T-helper 2 cell treated with Interferon-gamma antibody and Interleukin-4, amounts not matched to agents 5 μg/mL and 100 μg/mL, for 36 hours (primary cell): Measurements from ENCODE around the gene PTCD2.
A peak's percentile ranks its signal among the peaks of the same experiment; 100 is the strongest.

Source experiments
- DNase-seq: peaks from one replicate; pipeline ENCODE4 v3.0.0; 2021; ENCODE audit warnings: low spot score
- H3K27ac Mint-ChIP-seq: one replicate; pipeline ENCODE4 v1.8.0; 2021; ENCODE audit warnings: mild to moderate bottlenecking, mixed read lengths
- H3K27me3 Mint-ChIP-seq: one replicate; pipeline ENCODE4 v1.8.0; 2021; ENCODE audit warnings: low read depth, mixed read lengths
- H3K36me3 Mint-ChIP-seq: one replicate; pipeline ENCODE4 v1.8.0; 2021; ENCODE audit warnings: low read depth, mixed read lengths
- H3K4me1 Mint-ChIP-seq: one replicate; pipeline ENCODE4 v1.8.0; 2021; ENCODE audit warnings: low read depth, mixed read lengths
- H3K4me3 Mint-ChIP-seq: one replicate; pipeline ENCODE4 v1.8.0; 2022; ENCODE audit warnings: mild to moderate bottlenecking, moderate library complexity, mixed read lengths
- H3K9me3 Mint-ChIP-seq: one replicate; pipeline ENCODE4 v1.8.0; 2021; ENCODE audit warnings: mixed read lengths

Gene PTCD2, protein sequence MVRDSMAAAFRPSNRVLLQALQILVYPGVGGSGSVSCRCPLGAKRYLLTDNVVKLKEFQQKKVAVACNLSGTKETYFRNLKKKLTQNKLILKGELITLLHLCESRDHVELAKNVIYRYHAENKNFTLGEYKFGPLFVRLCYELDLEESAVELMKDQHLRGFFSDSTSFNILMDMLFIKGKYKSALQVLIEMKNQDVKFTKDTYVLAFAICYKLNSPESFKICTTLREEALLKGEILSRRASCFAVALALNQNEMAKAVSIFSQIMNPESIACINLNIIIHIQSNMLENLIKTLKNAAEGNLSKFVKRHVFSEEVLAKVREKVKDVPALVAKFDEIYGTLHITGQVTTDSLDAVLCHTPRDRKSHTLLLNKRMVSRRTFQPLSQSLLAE

DNA sequence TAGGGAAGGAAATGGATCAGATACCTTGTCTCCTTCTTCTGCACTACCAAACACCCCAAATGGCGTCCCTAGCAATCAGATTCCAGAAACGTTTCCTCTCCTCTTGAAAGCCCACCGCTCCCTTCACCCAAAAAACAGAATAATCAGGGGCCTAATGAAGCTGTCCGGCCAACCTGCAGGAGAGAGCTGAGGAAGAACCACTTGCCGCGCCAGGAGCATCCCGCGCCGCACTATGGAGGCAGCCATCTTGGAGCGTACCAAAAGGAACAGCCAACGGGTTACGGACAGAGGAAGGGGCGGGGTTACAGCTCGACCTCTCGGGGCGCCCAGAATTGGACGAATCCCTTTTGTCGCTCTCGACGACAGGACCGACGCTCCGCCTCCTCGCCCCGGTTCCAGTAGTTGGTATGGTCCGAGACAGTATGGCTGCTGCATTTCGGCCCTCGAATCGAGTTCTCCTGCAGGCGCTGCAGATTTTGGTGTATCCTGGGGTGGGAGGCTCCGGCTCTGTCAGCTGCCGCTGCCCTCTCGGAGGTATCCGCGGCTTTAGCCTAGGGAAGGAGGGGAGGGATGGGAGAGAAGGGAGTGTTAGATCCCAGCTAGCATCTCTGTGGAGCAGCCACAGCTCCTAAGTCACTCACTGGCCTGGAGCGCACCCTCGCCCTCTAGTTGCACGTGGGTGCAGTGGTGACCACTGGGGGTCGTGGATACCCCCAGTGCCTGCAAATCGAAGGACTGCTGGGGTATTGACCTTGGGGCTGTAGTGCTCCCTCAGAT is at the start of gene PTCD2, which contains the start of gene MRPS27:
Gene PTCD2 (plus strand): TSS at position 398 of the 777 bp plus-strand sequence. CDS start 10 bp downstream, at position 408.
Gene MRPS27 (minus strand): TSS at position 265 of the 777 bp plus-strand sequence. CDS start 19 bp downstream, at position 246.
- Mint-ChIP-seq H3K27me3 (no peaks in the 10 kb centered on the region), H3K4me3 (peak within 1 kb of the TSS; percentile 99), H3K9me3 (no peaks in the 10 kb centered on the region), H3K4me1 (peaks cover 31% of the 10 kb centered on the region), H3K27ac (peak within 1 kb of the TSS; percentile 92), H3K36me3 (peaks cover 25% of the 10 kb centered on the region)
- peak; percentile 93 for DNase-seq

DNA sequence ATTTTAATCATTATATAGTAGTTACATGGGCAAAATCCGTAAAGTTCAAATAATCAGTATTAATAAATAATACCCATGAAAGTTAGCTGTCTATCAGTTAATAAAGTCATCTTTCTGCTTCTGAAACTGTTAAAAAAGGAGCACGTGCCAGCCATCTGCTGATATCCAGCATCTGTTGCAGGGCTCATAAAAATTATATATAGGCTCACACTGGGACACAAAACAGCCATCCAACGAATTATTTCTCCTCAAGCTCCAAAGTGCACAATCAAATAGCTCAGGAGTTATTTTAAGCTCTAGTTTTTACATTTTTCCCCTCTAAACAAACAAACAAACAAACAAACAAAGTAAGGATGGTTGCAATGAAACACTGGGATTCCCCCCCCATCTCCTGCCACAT is 48.5 kb upstream of the PTCD2 start:
- Mint-ChIP-seq H3K4me1 (peaks cover 3% of the 10 kb centered on the region), H3K9me3 (no peaks in the 10 kb centered on the region), H3K36me3 (peaks cover 10% of the 10 kb centered on the region), H3K27ac (no peak overlapping the region), H3K4me3 (no peak overlapping the region), H3K27me3 (no peaks in the 10 kb centered on the region)
- DNase-seq: no peak

DNA sequence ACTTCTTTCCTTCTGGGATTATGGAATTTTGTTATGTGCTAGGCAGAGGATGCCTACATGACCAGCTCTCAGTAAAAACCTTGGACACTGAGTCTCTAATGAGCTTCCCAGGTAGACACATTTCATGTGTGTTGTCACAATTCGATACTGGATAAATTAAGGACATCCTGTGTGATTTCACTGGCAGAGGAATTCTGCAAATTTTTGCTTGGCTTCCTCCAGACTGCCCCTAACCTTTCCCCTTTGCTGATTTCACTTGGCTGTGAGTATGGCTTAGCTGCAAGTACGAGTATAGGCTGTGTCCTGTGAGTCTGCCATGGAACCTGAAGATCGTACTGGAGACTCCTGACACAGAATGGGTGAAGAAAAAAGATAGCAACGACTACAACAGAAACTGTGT is 47.8 kb upstream of the PTCD2 start:
- peaks cover 13% of the 10 kb centered on the region for H3K36me3 Mint-ChIP-seq
- H3K27ac Mint-ChIP-seq: no peak overlapping the region
- DNase-seq: no peak
- no peak overlapping the region for H3K4me3 Mint-ChIP-seq
- H3K4me1 Mint-ChIP-seq: peaks cover 3% of the 10 kb centered on the region
- H3K27me3 Mint-ChIP-seq: no peaks in the 10 kb centered on the region
- no peaks in the 10 kb centered on the region for H3K9me3 Mint-ChIP-seq

DNA sequence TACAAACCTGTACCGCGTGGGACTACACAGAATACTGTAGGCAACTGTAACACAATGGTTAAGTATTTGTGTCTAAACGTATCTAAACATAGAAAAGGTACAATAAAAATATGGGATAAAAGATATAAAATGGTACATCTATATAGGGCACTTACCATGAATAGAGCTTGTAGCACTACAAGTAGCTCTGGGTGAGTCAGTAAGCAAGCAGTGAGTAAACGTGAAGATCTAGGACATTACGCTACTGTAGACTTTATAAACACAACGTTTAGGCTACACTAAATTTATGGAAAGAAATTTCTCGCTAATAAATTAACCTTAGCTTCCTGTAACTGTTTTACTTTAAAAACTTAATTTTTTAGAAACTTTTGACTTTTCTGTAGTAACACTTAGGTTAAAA is 46.6 kb upstream of the PTCD2 start:
- no peaks in the 10 kb centered on the region for H3K9me3 Mint-ChIP-seq
- no peaks in the 10 kb centered on the region for H3K27me3 Mint-ChIP-seq

DNA sequence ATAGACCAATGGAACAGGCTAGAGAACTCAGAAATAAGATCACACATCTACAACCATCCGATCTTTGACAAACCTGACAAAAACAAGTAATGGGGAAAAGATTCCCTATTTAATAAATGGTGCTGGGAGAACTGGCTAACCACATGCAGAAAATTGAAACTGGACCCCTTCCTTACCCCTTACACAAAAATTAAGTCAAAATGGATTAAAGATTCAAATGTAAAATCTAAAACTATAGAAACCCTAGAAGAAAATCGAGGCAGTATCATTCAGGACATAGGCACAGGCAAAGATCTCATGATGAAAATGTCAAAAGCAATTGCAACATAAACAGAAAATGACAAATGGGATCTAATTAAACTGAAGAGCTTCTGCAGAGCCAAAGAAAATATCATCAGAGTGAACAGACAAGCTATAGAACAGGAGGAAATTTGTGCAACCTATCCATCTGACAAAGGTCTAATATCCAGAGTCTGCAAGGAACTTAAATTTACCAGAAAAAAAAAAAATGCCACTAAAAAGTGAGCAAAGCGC is 43.9 kb upstream of the PTCD2 start:
- Mint-ChIP-seq H3K27me3 (no peaks in the 10 kb centered on the region), H3K4me3 (no peak overlapping the region), H3K27ac (no peak overlapping the region), H3K36me3 (peaks cover 20% of the 10 kb centered on the region), H3K9me3 (no peaks in the 10 kb centered on the region), H3K4me1 (peaks cover 3% of the 10 kb centered on the region)
- no peak for DNase-seq

More for the DNA sequence above, 46.6 kb upstream of the PTCD2 start:
- DNase-seq: no peak
- peaks cover 19% of the 10 kb centered on the region for H3K36me3 Mint-ChIP-seq
- no peak overlapping the region for H3K27ac Mint-ChIP-seq
- no peak overlapping the region for H3K4me3 Mint-ChIP-seq
- peaks cover 3% of the 10 kb centered on the region for H3K4me1 Mint-ChIP-seq

DNA sequence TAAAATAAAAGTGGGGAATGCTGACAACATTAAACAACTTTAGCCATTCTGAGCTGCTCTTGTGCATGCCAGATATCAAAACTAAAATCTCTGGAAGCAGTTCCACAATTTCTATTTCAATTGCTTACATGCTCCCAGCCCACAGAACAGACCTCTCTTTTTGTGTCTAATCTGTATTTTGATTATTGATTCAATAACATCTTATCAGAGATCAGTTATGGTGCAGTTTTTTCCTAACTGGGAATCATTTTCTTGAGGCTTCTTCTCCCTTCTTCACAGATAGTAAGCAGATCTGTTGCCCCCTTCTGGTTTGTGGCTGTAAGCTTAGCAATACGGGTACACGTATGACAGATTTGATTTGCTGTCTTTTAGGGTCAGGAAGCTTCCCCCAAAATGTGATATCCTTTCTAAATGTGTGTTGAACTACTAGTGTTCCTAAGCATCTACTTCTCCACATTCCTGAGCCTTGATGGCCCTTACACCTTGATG is 39.5 kb upstream of the PTCD2 start:
- Mint-ChIP-seq H3K4me3 (no peak overlapping the region), H3K36me3 (peaks cover 26% of the 10 kb centered on the region), H3K27me3 (no peaks in the 10 kb centered on the region), H3K9me3 (no peaks in the 10 kb centered on the region), H3K27ac (no peak overlapping the region), H3K4me1 (peaks cover 6% of the 10 kb centered on the region)
- DNase-seq: no peak

DNA sequence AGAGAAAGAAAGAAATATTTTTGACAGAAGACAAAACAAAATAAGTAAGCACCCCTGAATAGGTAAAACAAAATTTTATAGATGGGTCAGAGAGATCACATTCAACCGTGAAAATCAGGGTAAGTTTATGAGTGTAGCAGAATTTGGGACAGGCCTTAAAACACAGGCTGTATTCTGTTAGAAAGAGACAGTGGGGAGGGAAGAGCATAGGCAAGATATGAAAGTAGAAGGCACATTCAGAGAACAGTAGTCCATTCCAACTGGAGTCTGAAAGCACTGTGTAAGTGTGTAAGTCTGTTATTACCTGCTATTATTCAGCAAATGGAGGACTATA is 38.8 kb upstream of the PTCD2 start:
- H3K27ac Mint-ChIP-seq: no peak overlapping the region
- no peak for DNase-seq
- H3K4me3 Mint-ChIP-seq: no peak overlapping the region

DNA sequence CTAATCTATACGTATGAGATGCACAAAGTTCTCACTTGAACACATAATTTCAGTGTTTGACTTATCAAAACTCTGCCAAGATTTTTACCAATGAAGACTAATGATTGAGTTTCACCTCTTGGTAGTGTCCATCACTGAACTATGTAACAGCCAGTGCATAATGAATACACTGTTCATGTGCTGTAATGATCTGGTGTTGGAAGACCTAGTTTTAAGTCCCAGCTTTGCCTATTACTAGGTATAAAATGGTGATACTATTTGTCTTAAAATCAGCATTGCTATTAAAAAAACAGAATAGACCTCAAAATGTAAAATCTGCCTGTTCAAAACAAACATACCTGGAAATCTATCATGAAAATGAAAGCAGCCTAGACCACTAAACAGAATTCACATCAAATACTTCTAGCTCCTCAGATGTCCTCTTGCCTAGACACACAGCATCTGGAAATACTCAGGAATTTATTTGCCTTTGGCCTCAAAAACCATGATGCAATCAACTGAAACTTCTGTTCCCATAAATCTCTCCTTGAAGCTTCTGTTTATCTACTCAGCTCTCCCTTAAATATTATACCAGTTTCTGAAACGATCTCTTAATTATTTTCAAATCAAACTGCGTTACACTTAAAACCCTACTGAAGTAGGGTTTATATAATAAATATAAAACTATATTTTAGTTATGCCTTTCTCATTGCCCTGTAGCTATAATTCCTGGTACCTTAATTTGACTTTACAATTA is 38.2 kb upstream of the PTCD2 start:
- Mint-ChIP-seq H3K27me3 (no peaks in the 10 kb centered on the region), H3K4me3 (no peak overlapping the region), H3K9me3 (no peaks in the 10 kb centered on the region), H3K4me1 (peaks cover 5% of the 10 kb centered on the region), H3K27ac (no peak overlapping the region), H3K36me3 (peaks cover 16% of the 10 kb centered on the region)
- no peak for DNase-seq

More for the DNA sequence above, 38.8 kb upstream of the PTCD2 start:
- H3K27me3 Mint-ChIP-seq: no peaks in the 10 kb centered on the region
- H3K36me3 Mint-ChIP-seq: peaks cover 18% of the 10 kb centered on the region
- H3K9me3 Mint-ChIP-seq: no peaks in the 10 kb centered on the region
- H3K4me1 Mint-ChIP-seq: peaks cover 5% of the 10 kb centered on the region

DNA sequence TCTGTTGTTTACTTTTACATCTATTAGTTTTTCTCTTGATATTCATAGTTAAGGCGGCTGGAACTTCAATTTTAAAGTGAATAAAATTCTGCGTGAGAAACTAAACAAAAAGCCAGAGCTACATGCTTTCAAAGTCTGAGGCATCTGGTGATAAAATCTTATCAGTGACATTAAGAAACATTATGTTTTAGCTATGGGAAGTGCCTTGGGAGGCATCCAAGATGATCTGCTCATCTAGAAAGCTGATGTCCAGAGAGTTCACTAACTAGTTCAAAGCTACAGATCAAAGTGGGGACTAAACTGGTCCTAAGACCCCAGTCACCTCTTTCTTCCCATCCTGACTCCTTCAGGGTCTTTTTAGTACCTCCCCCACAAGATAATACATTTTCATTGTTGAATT is 37.3 kb upstream of the PTCD2 start:
- Mint-ChIP-seq H3K27ac (no peak overlapping the region), H3K9me3 (no peaks in the 10 kb centered on the region), H3K4me3 (no peak overlapping the region), H3K4me1 (peaks cover 5% of the 10 kb centered on the region), H3K36me3 (peaks cover 13% of the 10 kb centered on the region), H3K27me3 (no peaks in the 10 kb centered on the region)
- DNase-seq: no peak

DNA sequence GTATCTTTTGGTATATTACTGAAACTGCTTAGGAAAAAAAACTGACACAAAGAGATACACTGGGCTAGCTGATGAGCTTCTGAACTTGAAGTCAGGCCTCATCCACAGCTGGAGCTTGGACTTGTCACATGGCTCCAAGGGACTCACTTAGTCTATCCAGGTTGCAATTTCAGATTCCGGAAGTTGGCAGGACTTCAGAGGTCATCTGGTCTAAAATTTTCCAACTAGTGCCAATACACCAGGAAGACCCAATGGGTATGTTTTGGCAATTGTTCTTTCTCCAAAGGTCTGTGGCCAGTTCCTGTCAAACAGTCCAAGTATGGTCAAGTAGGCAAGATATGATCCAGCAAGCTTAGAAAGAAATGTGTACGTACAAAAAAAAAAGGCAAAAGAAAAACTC is 36.8 kb upstream of the PTCD2 start:
- H3K27ac Mint-ChIP-seq: no peak overlapping the region
- H3K4me3 Mint-ChIP-seq: no peak overlapping the region
- H3K4me1 Mint-ChIP-seq: peaks cover 5% of the 10 kb centered on the region
- H3K36me3 Mint-ChIP-seq: peaks cover 13% of the 10 kb centered on the region
- no peaks in the 10 kb centered on the region for H3K9me3 Mint-ChIP-seq
- no peak for DNase-seq
- no peaks in the 10 kb centered on the region for H3K27me3 Mint-ChIP-seq

DNA sequence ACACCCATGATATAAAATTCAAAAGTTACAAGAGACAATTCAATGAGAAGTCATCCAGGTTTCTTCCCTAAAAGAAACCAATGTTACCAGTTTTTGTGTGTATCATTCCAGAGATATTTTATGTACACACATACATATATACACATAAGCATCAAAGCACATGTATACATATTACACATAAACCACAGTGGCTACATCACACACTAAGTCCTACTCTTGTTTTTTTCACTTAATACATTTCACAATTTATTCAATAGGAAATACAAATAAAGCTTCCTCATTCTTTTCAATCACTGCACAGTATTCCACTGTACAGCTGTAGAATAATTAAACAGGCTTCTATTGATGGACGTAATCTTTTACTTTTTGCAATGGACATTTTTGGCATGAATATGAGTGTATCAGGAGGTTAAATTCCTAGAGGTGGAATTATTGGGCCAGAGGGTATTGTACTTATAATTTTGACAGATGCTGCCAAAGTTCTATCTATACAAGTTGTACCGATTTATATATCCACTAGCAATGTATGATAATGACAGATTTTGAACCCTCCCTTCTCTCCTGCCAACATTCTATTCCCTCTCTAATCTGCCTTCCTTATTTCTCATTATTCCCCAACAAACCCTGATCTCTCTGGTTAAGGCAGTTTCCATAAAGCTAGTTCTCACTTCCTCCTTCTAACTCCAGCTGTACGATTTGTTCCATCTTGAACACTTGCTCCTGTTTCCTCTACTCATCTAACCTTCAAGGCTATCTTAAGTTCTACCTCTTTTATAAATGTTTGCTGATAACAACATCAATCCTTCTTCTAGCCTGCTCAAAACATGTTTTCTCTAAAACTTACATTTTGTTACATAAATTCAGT is 35.4 kb upstream of the PTCD2 start:
- Mint-ChIP-seq H3K27ac (no peak overlapping the region), H3K4me1 (peaks cover 5% of the 10 kb centered on the region), H3K36me3 (peaks cover 12% of the 10 kb centered on the region), H3K27me3 (no peaks in the 10 kb centered on the region), H3K4me3 (no peak overlapping the region), H3K9me3 (no peaks in the 10 kb centered on the region)
- no peak for DNase-seq

DNA sequence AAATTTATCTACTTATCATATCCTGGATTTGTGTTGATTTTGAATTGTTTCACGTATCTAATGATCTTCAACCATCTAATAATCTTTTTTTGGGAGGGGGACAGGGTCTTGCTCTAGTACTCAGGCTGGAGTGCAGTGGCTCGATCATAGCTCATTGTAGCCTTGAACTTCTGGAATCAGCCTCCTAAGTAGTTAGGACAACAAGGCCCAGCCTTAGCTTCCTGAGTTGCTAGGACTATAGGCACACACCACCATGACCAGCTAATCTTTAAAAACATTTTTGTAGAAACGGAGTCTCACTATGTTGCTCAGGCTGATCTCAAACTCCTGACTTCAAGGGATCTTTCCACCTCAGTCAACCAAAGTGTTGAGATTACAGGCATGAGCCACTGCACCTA is 34.8 kb upstream of the PTCD2 start:
- H3K4me1 Mint-ChIP-seq: peaks cover 3% of the 10 kb centered on the region
- H3K9me3 Mint-ChIP-seq: no peaks in the 10 kb centered on the region
- H3K36me3 Mint-ChIP-seq: peaks cover 11% of the 10 kb centered on the region
- DNase-seq: no peak
- no peak overlapping the region for H3K27ac Mint-ChIP-seq
- no peaks in the 10 kb centered on the region for H3K27me3 Mint-ChIP-seq
- H3K4me3 Mint-ChIP-seq: no peak overlapping the region

DNA sequence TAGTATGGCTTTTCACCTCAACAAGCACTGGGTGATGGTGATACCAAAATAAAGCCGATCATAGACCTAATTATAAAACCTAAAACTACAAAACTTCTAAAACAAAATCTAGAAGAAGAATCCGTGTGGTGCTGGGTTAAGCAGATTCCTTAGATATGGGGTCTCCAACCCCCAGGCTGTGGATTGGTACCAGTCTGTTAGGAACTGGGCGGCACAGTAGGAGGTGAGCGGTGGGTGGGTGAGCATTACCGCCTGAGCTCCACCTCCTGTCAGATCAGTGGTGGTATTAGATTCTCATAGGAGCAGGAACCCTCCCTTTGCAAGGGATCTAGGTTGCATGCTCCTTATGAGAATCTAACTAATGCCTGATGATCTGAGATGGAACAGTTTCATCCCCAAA is 33.4 kb upstream of the PTCD2 start:
- Mint-ChIP-seq H3K4me1 (peaks cover 3% of the 10 kb centered on the region), H3K36me3 (peaks cover 10% of the 10 kb centered on the region), H3K27ac (no peak overlapping the region), H3K27me3 (no peaks in the 10 kb centered on the region), H3K4me3 (no peak overlapping the region), H3K9me3 (no peaks in the 10 kb centered on the region)
- no peak for DNase-seq
